HG03439 (cell line): ENCODE measurements around the gene SLC19A2.
"Not testable (repeated sequence)": the region's sequence is repeated elsewhere in the genome, so short reads cannot be mapped to it uniquely, and the experiment has no call there.

ENCODE experiments used
- ATAC-seq: cut with Tn5 transposase; IDR thresholded peaks from one replicate; pipeline ENCODE4 v1.9.1; 2021; ENCODE audit warnings: mild to moderate bottlenecking, moderate library complexity; ENCODE audit not compliant: unreplicated experiment

Gene SLC19A2, protein sequence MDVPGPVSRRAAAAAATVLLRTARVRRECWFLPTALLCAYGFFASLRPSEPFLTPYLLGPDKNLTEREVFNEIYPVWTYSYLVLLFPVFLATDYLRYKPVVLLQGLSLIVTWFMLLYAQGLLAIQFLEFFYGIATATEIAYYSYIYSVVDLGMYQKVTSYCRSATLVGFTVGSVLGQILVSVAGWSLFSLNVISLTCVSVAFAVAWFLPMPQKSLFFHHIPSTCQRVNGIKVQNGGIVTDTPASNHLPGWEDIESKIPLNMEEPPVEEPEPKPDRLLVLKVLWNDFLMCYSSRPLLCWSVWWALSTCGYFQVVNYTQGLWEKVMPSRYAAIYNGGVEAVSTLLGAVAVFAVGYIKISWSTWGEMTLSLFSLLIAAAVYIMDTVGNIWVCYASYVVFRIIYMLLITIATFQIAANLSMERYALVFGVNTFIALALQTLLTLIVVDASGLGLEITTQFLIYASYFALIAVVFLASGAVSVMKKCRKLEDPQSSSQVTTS

DNA sequence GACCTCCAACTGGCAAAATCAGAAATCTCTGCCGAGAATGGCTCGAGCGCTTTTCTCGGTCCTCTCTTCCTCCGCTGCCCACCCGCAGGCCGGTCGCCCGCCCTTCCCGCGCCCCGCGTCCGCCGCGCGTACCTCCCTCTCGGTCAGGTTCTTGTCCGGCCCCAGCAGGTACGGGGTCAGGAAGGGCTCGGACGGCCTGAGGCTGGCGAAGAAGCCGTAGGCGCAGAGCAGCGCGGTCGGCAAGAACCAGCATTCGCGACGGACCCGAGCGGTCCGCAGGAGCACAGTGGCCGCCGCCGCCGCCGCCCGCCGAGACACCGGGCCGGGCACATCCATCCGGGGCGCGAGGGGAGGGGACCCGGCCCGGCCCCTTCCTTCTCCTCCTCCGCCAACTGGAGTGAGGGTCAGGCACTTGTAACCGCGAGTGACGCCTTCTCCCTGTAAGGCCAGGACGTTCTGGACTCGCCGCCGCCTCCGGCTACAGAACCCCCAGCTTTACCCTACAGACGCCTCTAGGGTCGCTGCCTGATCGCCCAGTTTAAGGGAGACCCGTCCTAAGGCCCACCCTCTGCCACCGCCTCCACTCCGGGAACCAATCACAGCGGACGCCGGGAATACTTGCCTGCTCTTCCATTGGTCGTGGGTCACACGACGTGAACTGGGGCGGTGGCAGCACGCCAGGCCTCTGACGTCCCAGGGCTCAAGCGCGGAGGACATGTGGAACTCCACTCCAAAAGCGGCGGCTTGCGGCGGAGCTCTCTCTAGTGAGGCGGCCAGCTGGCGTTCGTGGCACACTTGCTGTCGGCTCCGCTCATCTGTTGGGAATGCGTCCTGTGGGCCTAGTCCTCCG is at the start of gene SLC19A2:
TSS of gene SLC19A2 (minus strand) at position 514 of the 850 bp plus-strand sequence. CDS start at position 336, 178 bp downstream.
- ATAC-seq = peak; percentile 99

DNA sequence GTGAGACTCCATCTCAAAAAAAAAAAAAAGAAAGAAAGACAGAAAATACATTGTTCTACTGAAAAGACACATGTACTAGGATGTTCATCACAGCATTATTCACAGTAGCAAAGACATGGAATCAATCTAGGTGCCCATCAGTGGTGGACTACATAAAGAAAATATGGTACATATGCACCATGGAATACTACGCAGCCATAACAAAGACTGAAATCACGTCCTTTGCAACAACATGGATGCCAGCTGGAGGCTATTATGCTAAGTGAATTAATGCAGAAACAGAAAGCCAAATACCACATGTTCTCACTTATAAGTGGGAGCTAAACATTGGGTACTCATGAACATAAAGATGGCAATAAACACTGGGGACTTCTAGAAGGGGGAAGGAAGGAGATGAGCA is 48.9 kb upstream of the SLC19A2 start:
- ATAC-seq = no peak

DNA sequence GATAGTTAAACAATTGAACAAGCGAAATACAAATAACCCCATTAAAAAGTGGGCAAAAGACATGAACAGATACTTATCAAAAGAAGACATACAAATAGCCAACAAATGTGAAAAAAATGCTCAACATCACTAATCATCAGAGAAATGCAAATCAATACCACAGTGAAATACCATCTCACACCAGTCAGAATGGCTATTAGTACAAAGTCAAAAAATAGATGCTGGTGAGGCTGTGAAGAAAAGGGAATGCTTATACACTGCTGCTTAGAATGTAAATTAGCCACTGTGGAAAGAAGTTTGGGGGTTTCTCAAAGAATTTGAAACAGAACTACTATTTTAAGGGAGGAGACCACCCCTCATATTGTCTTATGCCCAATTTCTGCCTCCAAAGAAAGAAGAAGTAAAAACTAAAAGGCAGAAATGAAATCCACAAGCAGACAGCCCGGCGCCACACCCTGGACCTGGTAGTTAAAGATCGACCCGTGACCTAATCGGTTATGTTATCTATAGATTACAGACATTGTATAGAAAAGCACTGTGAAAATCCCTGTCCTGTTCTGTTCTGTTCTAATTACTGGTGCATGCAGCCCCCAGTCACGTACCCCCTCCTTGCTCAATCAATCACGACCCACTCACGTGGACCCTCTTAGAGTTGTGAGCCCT is 47.9 kb upstream of the SLC19A2 start:
- not testable (repeated sequence) for ATAC-seq

DNA sequence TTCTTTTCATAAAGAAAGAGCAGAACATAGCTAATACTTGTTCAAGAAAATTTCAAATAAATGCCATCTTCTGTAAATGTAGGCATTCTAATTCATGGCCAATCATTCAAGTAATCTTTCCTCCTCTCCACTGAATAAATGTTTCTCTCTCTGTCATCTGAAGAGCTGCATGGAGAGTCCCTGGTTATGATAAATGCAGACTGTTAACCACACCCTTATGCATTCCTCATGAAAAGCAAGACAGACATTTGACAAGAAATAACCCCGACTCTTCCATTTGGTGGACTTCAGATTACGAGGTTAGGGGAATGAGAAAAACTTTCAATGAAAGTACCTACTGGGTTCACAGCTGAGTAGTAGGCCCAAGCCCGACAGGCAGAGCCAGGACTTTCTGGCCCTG is 44.7 kb upstream of the SLC19A2 start:
- no peak for ATAC-seq

DNA sequence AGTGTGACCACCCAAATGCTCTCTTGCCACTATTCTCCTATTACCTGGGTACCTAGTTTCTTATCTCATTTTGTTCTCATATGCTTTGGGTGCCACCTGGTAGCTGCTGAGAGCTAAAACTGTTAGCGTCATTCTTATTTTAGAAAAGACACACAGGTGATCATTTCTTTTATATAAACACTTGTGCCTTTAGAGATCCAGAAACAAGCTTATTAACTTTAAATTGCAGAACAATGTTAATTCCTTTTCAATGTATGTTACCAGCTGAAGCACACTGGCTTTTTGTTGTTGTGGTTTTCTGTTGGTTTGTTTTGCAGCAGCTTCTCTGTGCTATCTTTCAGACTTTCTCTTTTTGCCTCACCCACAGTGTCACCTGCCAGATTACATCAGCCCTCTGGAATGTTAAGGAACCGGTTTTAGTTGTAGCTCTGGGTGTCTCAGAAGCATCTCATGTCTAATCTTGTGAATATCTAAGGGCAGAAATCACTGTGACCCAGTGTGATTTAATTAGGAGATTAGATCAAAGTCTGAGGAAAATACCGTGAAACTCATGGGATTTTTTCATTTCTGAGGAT is 43.4 kb upstream of the SLC19A2 start:
- ATAC-seq = no peak

DNA sequence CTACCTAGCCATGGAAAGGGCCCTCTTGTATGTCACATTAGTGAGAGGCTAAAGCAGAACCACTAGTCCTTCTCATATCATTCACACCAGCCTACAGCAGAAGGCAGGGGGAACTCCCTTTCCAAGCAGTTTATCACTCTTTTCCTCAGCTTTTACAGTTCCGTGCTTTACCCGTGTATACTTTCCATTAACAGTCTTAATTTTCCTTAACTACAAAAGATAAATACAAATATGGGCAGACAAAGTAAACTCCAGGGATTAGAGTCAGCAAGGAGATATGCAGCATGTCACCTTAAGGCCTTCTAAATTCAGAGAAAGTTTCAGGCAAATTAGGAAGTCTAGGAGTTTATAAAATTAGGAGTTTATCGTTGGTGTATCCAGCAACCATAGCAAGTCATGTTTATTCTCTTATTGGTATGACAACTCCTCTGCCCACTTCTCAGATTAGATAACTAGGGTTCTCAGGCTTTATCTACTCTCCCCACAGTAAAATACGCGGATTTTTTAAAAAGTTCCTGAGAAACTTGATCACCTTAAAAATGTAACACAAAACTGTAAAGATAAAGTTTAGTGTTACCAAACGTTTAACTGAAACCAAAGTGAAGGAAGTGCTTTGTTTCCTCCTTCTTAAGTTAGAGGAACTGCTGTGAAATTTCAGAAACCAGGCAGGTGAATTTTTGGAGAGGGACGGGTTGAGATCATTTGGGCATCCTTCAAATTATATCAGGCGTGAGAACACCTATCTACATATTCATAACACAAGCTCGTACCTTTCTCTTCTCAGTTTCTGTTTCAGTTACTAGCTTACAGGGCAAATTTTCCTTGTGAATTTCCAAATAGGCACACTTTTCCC is 42.7 kb upstream of the SLC19A2 start:
- peak; percentile 51 for ATAC-seq

DNA sequence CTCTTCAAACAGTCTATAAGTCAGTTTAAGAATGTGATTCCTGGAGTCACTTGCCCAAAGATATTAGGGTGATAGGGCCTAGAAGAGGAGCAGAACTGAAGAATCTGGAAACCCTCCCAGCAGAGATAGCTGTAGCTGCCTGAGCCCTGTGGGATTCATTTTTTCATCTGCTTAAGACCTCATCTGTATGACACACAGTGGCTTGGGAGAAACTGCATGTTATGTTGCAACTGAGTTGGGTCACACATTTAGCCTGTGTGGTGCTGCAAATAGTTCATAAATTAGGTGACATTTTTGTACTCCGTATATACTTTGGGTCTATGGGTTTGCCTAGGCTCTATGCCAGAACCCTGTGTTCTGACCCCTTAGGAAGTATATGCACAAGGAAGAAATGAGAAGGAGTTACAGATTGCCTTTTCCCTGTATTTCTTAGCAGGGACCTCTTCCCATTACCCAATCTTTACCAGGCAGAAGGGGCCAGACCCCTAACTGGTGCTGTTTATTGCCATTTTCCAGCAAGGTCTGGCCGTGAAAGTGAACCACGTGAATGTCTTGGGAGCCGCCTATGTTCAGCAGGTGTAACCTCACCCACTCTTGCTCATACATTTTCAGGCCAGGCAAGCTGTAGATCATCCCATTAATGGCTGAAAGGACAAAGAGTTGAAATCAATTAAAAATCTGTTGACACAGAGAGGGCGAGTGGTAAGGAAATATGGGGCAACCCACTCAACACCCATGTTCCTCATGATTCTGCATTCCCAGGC is 41.9 kb upstream of the SLC19A2 start:
- ATAC-seq = no peak

DNA sequence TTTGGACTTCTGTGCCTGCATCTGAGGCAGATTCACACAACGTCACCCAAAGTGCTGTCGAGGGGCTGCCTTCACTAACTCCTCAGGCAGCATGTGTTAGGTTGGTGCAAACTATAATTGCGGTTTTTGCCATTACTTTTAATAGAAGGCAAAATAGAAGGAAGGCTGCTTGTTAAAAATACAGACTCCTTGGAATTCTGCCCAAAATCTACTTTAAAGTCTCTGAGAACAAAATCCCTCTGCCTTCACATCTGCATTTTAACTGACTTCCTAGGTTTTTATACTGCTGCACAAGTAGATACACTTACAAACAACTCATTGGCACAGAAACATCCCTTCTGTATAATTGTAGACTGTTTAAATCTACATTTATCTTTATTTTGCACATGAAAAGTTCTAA is 41.3 kb upstream of the SLC19A2 start:
- ATAC-seq = no peak

DNA sequence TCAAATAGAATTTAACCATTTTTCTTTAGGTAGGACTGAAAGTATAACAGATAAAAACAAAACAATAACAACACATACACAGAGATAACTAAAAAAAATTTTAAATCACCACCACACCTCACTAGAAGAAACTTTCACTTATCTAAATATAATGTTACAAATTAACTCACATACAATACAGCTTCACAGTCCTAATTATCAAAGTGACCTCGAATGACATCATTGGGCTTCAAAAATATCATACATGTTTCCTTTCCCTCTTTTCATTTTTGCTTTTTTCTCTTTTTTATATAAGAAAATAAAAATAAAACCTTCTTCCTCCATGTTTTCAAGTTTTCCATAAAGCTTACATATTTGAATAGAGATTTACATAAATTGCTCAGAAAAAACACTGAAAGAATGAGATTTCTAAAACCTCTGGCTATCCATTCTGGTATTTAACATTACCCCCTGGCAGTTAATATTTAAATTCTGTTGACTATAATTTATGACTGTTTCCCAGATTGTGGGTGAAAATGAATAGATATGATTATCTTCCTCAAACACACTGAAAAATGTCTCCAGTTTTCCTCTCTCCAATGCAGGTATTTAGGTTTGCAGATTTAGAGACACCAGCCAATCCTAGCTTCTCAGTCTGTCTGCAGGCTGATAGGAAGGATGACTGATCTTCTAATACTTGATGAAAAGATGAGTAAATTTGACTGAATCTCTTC is 40.5 kb upstream of the SLC19A2 start:
- ATAC-seq = no peak

DNA sequence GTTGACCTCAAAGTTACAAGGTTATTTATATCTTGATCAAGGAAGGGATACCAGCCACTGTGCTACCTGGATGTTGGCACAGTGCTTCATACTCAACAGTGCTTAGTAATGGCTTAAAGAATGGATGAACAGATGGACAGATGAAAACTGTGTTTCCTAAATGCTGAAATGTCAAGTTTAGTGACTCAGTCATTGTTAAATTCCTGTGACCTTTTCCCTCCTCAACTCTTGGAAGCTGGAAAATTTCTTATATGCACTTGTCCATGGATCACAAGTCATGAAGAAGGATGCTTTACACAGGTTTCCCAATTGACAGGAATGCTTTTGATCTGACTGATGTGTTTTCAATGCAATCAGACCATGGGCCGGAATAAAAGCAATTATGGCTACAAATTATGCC is 39.6 kb upstream of the SLC19A2 start:
- ATAC-seq = no peak

DNA sequence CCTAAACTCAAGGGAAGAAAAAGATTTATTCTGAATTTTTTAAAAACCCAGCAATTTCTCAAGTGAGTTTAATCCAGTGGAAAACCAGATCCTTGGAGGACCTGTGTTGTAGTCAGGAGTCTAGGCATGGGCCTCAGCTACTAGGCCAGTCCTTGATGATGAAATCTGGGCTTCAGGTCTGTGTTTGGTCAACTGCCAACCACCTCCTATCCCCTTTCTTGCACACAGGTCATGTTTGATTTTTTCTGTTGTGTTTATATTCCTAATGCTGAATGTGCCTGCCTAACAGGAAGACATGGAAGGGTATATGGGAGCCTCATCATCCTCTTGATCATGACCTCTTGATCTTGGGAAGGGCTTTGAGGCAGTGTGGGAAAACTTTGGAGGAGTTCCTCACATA is 38.2 kb upstream of the SLC19A2 start:
- ATAC-seq = no peak

DNA sequence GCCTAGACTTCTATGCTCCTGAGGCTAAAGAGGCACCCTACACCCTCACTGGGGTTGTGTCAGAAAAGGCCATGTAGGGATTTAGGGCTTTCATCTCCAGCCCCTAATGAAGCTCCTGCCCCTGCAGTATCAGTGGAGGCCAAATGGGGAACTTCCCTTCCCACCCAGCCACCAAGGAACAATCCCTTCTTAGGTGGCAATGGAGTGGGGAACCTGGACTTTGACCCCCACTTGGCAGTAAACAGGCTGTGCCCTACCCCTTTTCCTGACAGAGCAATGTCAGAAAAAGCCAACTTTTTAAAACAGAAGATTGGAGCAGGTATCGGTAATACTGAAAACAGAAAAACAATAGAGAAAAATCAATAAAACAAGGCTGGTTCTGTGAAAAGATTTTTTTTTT is 35.5 kb upstream of the SLC19A2 start:
- ATAC-seq = no peak

DNA sequence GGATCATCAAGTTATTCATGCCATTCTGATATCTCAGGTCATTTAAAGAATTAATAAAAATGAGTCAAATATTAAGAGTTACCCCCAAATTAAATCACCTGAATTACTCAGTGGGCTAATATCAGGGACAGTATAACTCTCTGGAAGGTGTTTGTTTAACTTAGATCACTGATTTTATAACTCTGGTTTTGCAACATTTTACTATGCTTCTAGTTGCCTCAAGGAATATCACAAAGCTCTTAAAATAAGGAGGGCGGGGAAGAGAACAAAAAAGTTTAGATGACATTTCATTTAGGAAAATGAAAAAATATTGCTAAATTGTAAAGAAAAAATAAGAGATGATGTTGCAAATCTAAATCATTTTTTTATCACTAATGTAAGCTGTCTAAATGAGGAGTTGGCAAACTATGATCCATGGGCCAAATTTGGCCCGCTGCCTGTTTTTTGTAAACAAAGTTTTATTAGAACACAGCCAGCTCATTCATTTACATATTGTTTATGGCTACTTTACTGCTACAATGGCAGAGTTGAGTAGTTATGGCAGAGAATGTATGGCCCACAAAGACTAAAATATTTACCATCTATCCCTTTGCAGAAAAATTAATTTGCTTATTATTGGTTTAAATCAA is 31.9 kb upstream of the SLC19A2 start:
- no peak for ATAC-seq

DNA sequence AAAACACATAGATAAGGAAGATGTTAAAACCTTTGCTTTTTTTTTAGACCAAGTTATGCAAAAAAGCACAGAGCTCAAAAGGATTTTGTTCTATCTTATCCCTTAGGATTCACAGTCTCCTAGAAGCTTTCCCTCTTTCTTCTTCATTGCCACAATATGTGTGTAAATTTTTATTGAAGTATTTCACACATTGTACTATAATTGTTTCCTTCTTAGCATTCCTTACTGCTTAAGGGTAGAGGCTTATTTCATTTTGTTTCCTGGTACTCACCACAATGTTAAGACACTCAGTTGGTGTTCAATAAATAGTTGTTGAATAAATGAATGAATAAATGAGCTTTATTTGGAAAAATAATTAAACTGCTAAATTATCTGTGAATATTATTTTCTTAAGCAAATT is 29.9 kb upstream of the SLC19A2 start:
- no peak for ATAC-seq

DNA sequence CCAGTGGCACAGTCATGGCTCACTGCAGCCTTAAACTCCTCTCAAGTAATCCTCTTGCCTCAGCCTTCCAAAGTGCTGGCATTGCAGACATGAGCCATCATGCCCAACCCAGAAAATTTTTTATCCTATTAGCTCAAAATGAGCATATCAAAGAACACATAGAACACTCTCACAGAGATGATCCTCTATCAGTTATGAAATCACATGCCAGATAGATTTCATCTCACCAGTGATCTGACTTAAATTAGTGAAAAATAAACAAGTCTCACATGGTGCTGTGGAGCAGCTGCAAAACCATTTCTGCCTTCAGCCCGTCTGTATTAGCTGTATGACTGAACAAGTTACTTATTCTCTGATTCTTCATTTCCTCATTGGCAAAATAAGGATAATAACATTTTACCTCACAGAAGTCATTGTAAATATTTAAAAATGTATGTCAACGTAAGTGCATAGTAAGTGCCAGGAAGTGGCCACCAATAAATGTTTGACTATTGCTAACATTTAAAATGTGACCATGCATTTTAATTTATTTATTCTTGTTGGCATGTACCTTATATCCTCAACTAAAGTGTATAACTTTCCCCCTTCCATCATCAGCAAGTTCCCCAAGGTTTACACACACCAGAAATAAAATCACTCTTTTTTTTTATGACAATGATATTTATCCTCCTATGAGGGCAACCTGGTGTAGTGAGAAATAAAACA is 29.0 kb upstream of the SLC19A2 start:
- no peak for ATAC-seq

DNA sequence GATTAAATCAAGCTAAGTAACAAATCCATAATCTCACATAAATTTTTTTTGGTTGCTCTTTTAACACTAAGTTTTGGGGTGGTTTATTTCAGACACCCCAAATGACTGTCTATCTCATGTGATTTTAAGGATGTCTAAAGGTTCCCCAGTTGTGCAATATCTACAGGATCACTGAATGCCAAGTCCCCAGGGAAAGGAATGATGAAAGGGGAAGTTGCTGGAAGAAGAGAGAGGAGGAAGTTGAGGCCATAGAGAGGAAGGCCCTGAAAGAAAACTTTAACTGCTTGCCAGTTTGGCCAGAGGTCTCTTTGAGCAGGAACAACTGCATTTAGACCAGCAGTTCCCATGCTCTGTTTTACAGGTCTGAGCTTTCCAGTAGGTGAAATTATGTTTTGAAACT is 27.5 kb upstream of the SLC19A2 start:
- no peak for ATAC-seq

DNA sequence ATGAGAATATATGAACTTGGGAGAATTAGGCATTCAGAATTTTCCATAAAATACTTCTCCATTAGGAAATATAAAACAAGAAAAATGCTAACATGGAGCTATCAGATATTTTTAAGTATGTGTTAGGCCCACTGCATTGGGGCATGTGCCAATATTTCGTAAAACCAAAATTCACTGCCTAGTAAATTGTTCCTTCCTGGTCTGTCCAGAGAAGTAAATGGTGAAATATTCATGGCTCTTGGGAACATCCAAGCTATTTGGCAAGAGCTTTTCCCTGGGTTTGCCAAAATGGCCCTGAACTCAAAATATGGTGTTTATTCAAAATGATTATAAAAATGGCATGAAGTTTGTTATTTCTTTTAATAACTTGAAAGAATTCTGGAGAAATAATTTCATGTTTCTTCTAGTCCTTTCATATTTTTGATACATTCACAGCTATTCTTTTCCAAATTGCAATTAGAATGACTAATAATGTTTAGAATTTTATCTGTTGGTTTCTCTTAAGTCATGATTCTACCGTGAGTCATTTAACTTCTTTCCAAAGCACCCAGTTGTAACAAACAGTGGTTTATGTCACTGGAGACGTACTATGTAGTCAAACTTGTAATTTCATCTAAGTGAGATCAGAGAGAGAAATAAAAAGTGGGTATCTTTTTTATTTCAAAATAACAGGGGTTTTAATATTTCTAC is 25.7 kb upstream of the SLC19A2 start:
- ATAC-seq = no peak
